GF-D8 (cell line): Measurements from ENCODE around the gene GPX6.
"Not testable (repeated sequence)": the region's sequence is repeated elsewhere in the genome, so short reads cannot be mapped to it uniquely, and the experiment has no call there.

Experiments used
- DNase-seq: peaks from one replicate; lab custom pipeline; 2025; lab: John Stamatoyannopoulos, UW

GPX6 gene

GRCh38 chr6:28523241-28523622 lies 7.6 kb upstream of the GPX6 start:
- DNase-seq, result no peak

DNA sequence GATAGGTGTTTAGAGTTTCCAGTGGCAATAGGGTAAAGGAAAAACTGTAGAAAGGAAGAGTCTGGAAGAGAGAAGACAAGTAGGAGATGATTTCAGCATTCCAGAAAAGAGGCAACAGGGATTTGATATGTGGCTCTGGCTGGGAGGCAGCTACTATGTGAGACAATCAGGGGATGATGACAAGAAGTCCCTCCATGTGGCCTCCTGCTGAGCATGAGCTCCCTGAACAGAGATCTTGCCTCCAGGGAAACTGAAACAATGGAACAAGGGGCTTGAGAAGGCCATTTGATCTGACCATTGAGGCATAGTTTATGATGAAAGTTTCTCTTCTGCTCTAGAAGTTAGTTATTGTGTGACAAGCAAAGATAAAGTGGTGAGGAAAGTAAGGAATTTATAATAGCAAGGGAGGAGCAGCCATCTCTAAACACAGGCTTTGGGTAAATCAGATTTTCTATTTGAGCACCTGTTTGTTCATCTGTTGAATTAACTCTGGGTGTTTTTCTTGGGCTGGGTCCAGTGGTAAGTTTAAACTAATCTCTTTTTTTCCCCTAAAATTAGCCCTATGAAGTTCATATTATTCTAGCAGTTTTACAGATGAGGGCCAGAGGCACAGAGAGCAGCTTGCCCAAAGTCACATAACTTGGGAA lies 7.1 kb upstream of the GPX6 start:
- no peak for DNase-seq

DNA sequence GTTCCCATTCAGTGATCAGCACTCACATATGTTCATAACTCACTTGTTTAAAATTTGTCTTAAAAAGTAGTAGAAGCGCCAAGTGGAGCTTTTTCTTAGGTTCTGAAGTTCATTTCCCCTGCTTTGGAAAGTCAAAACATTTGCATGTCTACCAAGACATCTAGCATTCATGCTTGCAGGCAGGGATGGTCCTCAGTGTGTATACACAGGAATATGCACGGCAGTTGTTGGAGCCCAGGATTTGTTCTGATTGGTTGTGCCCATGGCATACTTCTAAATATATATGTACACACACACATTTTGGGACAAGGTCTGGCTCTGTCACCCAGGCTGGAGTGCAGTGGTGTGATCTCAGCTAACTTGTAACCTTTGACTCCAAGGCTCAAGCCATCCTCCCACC lies 2.4 kb upstream of the GPX6 start:
- DNase-seq, result no peak

- not testable (repeated sequence) for DNase-seq
Measured at GRCh38 chr6:28512387-28512786, 3.2 kb downstream of the GPX6 start.

GRCh38 chr6:28511628-28512300 lies 3.8 kb downstream of the GPX6 start:
- no peak for DNase-seq

GRCh38 chr6:28506807-28507475 lies 8.7 kb downstream of the GPX6 start:
- peak; percentile 8 for DNase-seq

DNA sequence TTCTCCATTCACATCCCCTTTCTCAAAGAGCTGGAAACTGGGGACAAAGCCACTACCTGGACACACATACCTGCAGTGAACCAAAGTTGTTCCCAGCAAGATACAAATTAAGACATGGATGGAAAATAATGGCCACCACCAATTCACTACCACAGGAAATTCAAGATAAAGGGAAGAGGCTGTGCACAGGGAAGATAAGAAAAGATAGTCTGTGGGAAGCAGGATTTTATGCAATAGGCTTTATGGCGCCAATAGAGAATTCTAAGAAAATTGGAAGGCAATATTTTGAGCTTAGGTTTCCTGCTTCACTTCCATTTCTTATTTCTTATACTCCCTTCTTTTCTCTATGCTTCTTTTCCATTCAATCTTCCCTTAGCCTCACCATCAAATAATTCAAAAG lies 9.9 kb downstream of the GPX6 start:
- no peak for DNase-seq

DNA sequence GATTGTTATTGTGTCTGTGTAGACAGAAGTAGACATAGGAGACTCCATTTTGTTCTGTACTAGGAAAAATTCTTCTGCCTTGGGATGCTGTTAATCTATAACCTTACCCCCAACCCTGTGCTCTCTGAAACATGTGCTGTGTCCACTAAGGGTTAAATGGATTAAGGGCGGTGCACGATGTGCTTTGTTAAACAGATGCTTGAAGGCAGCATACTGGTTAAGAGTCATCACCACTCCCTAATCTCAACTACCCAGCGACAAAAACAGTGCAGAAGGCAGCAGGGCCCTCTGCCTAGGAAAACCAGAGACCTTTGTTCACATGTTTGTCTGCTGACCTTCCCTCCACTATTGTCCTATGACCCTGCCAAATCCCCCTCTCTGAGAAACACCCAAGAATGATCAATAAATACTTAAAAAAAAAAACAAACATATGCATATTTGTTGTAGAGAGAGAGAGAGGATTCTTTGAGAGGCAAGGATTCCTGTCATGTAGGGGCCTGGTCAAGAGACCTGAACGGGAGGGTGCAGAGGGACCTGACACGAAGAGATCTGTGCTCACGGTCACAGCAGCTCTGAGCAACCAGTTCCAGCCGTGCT lies 12.8 kb downstream of the GPX6 start:
- not testable (repeated sequence) for DNase-seq

- not testable (repeated sequence) for DNase-seq
Measured at GRCh38 chr6:28502136-28502535, 13.5 kb downstream of the GPX6 start.

DNA sequence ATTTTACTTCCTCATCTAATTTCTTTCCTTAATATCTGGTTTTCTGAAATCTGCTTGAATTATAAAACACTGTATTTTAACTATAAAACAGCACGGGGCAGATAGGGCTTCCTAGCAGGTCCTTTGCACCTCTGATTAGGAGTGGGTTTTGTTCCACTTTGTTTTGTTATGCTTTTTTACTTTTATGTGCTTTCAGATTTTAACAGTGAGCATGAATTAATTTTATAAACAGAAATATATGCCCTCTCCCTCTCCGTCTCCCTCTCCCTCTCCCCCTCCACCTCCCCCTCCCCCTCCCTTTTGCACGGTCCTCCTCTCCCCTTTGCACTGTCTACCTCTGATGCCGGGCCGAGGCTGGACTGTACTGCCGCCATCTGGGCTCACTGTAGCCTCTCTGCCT lies 14.3 kb downstream of the GPX6 start:
- DNase-seq, result no peak

- no peak for DNase-seq
Measured at GRCh38 chr6:28497893-28498292, 17.7 kb downstream of the GPX6 start.

- no peak for DNase-seq
Measured at GRCh38 chr6:28497306-28497705, 18.3 kb downstream of the GPX6 start.

DNA sequence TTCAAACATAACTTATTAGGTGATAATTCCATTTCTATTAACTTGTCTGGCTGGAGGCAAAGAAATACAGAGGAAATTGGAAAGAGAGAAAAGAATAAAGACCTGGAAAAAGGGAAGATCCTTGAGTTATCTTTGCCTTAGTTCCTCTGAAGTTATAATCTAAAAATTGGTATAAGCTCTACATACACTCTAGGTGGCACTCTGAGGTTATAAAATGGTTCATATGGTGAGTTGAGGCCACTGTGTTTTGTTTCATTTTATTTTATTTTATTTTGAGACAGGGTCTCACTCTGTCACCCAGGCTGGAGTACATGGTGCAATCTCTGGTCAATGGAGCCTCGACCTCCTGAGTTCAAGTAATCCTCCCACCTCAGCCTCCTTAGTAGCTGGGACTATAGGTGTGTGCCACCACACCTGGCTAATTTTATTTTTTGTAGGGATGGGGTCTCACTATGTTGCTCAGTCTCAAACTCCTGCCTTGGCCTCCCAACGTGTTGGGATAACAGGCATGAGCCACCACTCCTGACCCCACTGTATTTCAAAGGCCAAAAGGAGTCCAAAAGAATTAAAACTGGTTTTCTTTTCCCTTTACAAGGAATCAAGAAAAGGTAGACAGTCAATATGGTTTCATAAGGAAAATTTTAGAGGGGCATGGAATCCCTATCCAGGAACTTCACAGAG lies 19.4 kb downstream of the GPX6 start:
- DNase-seq, result peak; percentile 6

- no peak for DNase-seq
Measured at GRCh38 chr6:28491984-28492317, 23.6 kb downstream of the GPX6 start.

GRCh38 chr6:28490205-28490890 lies 25.2 kb downstream of the GPX6 start:
- no peak for DNase-seq

DNA sequence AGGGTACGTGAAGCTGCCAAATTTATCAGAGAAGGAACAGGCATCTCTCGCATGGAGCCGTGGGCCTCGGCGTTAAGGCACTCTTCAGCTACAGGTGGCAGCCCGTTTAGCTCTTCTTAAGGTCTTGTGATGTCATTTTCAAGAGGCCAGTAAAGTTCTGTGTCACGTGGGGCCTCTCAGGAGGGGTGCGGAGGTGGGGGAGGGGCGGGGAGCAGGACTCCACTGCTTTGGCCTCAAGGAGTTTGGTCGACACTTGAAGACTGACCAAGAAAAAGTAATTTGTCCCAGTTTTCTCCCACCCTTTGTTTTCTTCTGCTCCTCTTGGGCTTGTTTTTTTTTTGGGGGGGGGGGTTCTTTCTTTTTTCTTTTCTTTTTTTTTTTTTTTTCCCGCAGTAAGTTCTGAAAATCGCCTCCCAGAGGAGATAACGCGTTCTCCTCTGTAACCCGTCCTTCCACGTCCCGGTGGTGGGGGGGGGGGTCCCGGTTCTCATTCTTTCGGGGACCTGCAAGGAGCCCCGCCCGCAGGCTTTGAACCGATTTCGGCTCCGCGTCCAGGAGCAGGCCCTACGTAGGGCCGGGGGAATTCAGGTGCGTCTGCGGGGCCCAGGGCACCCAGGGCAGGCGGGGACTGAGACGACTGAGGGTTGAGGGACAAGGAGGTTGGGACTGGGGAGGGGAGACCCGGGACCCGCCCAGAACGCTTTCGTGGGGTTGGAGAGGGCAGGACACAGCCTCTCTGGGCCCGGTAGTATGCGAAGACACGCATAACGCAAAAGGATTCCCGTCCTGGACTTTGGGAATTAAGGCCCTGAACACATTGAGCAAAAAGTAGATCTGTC lies 26.0 kb downstream of the GPX6 start:
- DNase-seq, result peak; percentile 79

DNA sequence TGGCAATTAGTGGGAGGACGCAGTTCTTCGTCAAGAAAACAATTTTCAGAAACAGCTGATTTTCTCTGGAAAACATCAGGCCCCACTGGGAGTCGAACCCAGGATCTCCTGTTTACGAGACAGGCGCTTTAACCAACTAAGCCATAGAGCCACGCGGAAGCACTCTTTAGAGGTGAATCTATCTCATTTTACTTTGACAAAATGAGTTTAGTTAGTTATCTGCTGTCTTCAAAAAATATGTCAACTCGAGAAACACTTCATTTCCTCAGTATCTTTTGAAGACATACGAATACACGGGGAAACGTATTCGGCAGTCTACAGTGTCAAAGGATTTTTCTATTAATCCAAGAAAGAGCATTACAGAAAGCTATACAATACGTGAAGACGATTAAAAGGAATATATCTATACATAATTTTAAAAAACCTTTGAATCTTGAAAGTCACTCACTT lies 26.7 kb downstream of the GPX6 start:
- peak; percentile 45 for DNase-seq

- DNase-seq, result no peak
Measured at GRCh38 chr6:28486988-28487742, 28.4 kb downstream of the GPX6 start.

DNA sequence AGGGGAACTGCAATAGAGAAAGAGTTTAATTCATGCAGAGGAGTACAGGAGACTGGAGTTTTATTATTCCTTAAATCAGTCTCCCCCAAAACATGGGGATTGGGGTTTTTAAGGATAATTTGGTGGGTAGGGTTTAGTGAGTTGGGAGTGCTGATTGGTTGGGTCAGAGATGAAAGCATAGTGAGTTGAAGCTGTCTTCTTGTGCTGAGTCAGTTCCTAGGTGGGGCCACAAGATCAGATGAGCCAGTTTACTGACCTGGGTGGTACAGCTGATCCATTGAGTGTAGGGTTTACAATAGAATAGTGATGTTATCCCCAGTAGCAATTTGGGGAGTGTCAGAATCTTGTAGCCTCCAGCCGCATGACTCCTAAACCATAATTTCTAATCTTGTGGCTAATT lies 29.1 kb downstream of the GPX6 start:
- no peak for DNase-seq

GRCh38 chr6:28485482-28485881 lies 30.1 kb downstream of the GPX6 start:
- no peak for DNase-seq
